ENCODE data around the gene ROR2. TPM values are rescaled to one million over a fixed set of nuclear protein-coding genes. Genes with fewer than 3 reads are reported as not detected.

Gene ROR2
- total RNA-seq, 1 donor from 2014 or later = 18.6 TPM

GRCh38 chr9:91786132-91786896, 163.7 kb downstream of the ROR2 start:
- H3K27ac Mint-ChIP-seq (ENCODE audit: unreplicated experiment) = no peak overlapping the region
- DNase-seq (ENCODE audit: low spot score) = no peak
- peaks cover 11% of the 10 kb centered on the region for H3K4me1 Mint-ChIP-seq (ENCODE audit: low read depth)
- peaks cover 14% of the 10 kb centered on the region for H3K9me3 Mint-ChIP-seq (ENCODE audit: low read depth)
- H3K27me3 Mint-ChIP-seq (ENCODE audit: low read depth) = no peaks in the 10 kb centered on the region
- no peak overlapping the region for H3K4me3 Mint-ChIP-seq (ENCODE audit: unreplicated experiment)
- no peak for TF ChIP-seq CTCF (IDR thresholded peaks at IDR 0.05)
- H3K36me3 Mint-ChIP-seq (ENCODE audit: low read depth) = peaks cover 4% of the 10 kb centered on the region

GRCh38 chr9:91785447-91785842, 164.6 kb downstream of the ROR2 start:
- no peak for DNase-seq (ENCODE audit: low spot score)
- no peak for TF ChIP-seq CTCF (IDR thresholded peaks at IDR 0.05)
- H3K36me3 Mint-ChIP-seq (ENCODE audit: low read depth) = peaks cover 4% of the 10 kb centered on the region
- H3K27me3 Mint-ChIP-seq (ENCODE audit: low read depth) = no peaks in the 10 kb centered on the region
- H3K27ac Mint-ChIP-seq (ENCODE audit: unreplicated experiment) = no peak overlapping the region
- peaks cover 14% of the 10 kb centered on the region for H3K9me3 Mint-ChIP-seq (ENCODE audit: low read depth)
- H3K4me3 Mint-ChIP-seq (ENCODE audit: unreplicated experiment) = no peak overlapping the region
- H3K4me1 Mint-ChIP-seq (ENCODE audit: low read depth) = peaks cover 8% of the 10 kb centered on the region

GRCh38 chr9:91784673-91785446, 165.2 kb downstream of the ROR2 start:
- Mint-ChIP-seq H3K36me3 (ENCODE audit: low read depth) (peaks cover 4% of the 10 kb centered on the region), H3K9me3 (ENCODE audit: low read depth) (peaks cover 14% of the 10 kb centered on the region), H3K27ac (ENCODE audit: unreplicated experiment) (no peak overlapping the region), H3K27me3 (ENCODE audit: low read depth) (no peaks in the 10 kb centered on the region), H3K4me1 (ENCODE audit: low read depth) (peaks cover 8% of the 10 kb centered on the region), H3K4me3 (ENCODE audit: unreplicated experiment) (no peak overlapping the region)
- TF ChIP-seq CTCF (IDR thresholded peaks at IDR 0.05) = no peak
- no peak for DNase-seq (ENCODE audit: low spot score)

- peaks cover 14% of the 10 kb centered on the region for H3K9me3 Mint-ChIP-seq (ENCODE audit: low read depth)
- no peak for TF ChIP-seq CTCF (IDR thresholded peaks at IDR 0.05)
- H3K4me3 Mint-ChIP-seq (ENCODE audit: unreplicated experiment) = no peak overlapping the region
- no peak overlapping the region for H3K27ac Mint-ChIP-seq (ENCODE audit: unreplicated experiment)
- H3K27me3 Mint-ChIP-seq (ENCODE audit: low read depth) = no peaks in the 10 kb centered on the region
- peaks cover 8% of the 10 kb centered on the region for H3K4me1 Mint-ChIP-seq (ENCODE audit: low read depth)
- DNase-seq (ENCODE audit: low spot score) = no peak
- H3K36me3 Mint-ChIP-seq (ENCODE audit: low read depth) = peaks cover 4% of the 10 kb centered on the region
These were observed 166.0 kb downstream of the ROR2 start for GRCh38 chr9:91783876-91784672.

- peaks cover 4% of the 10 kb centered on the region for H3K36me3 Mint-ChIP-seq (ENCODE audit: low read depth)
- no peak for DNase-seq (ENCODE audit: low spot score)
- no peaks in the 10 kb centered on the region for H3K27me3 Mint-ChIP-seq (ENCODE audit: low read depth)
- H3K9me3 Mint-ChIP-seq (ENCODE audit: low read depth) = peaks cover 14% of the 10 kb centered on the region
- no peak overlapping the region for H3K27ac Mint-ChIP-seq (ENCODE audit: unreplicated experiment)
- TF ChIP-seq CTCF (IDR thresholded peaks at IDR 0.05) = no peak
- H3K4me1 Mint-ChIP-seq (ENCODE audit: low read depth) = peaks cover 12% of the 10 kb centered on the region
- no peak overlapping the region for H3K4me3 Mint-ChIP-seq (ENCODE audit: unreplicated experiment)
These were observed 166.6 kb downstream of the ROR2 start for GRCh38 chr9:91783411-91783810.

All from chondrocyte (in vitro differentiated cells).